Peyer's patch (tissue), 4 donors: Measurements from ENCODE around the gene POU3F3. TPM values are rescaled to one million over a fixed set of nuclear protein-coding genes. Genes with fewer than 3 reads are reported as not detected.

ENCODE experiments used
- DNase-seq, 3 donors: peaks; one replicate each; pipeline ENCODE4 v3.0.0-alpha.2; 2017 to 2019
- H3K27ac ChIP-seq, 4 donors: fragments of 200-600 bp; sonication (generic); one replicate each; pipeline ENCODE4 v1.5.1; 2016 to 2019
- H3K27me3 ChIP-seq, 2 donors: fragments of 200-600 bp; sonication (generic); one replicate each; pipeline ENCODE4 v1.5.1; 2019
- H3K36me3 ChIP-seq, 3 donors: fragments of 200-600 bp; sonication (generic); one replicate each; pipeline ENCODE4 v1.5.1; 2016 to 2019
- H3K4me1 ChIP-seq, 4 donors: fragments of 200-600 bp; sonication (generic); one replicate each; pipeline ENCODE4 v1.5.1; 2016 to 2019
- H3K4me3 ChIP-seq, 4 donors: fragments of 200-600 bp; sonication (generic); 1 replicate in 3 of 4; 2 replicates in 1 of 4; pipeline ENCODE4 v1.5.1; 2016 to 2019; ENCODE audit warnings: mild to moderate bottlenecking in 1 of 4
- H3K9me3 ChIP-seq, 4 donors: fragments of 200-600 bp; sonication (generic); one replicate each; pipeline ENCODE4 v1.5.1; 2016 to 2019; ENCODE audit warnings: mild to moderate bottlenecking in 1 of 4
- CTCF ChIP-seq, 6 experiments: fragments of 450-650 bp in 4 of 6; fragments of 200-600 bp in 2 of 6; sonication (generic) in 1 of 6; IDR thresholded peaks; one replicate each; pipeline ENCODE4 v1.5.1; 2017 to 2019; ENCODE audit warnings: antibody characterized with exemption in 6 of 6, mild to moderate bottlenecking in 3 of 6, moderate library complexity in 1 of 6
- POLR2A ChIP-seq, 2 donors: fragments of 450-650 bp; IDR thresholded peaks; one replicate each; pipeline ENCODE4 v1.5.1; 2017; ENCODE audit warnings: antibody characterized with exemption in 2 of 2, mild to moderate bottlenecking in 2 of 2, moderate library complexity in 2 of 2
- total RNA-seq, 4 donors: library from RNA; depleted of rRNA; stranded (reverse); fragments of >200 nt; gene quantifications; one replicate each; pipeline ENCODE4 v1.1.0, GENCODE V29; 2016

Gene POU3F3
- total RNA-seq, 4 donors from 2014 or later = 0.18 to 0.40 TPM; not detected in 2

GRCh38 chr2:104864280-104865095, 10.6 kb downstream of the POU3F3 start:
- no peaks in the 10 kb centered on the region for H3K36me3 ChIP-seq
- no peak overlapping the region for H3K27ac ChIP-seq
- DNase-seq = no peak
- peaks cover 0 to 17% (median 0%) of the 10 kb centered on the region in 4 donors for H3K4me1 ChIP-seq
- peaks cover 0 to 6% (median 0%) of the 10 kb centered on the region in 4 donors for H3K9me3 ChIP-seq
- H3K4me3 ChIP-seq = no peak overlapping the region
- TF ChIP-seq POLR2A (IDR thresholded peaks at IDR 0.05) = no peak
- TF ChIP-seq CTCF (IDR thresholded peaks at IDR 0.05) = no peak
- H3K27me3 ChIP-seq = peaks cover 0 to 55% of the 10 kb centered on the region in 2 donors

GRCh38 chr2:104865096-104865470, 11.2 kb downstream of the POU3F3 start:
- H3K36me3 ChIP-seq = no peaks in the 10 kb centered on the region
- H3K4me1 ChIP-seq = peaks cover 0 to 17% (median 0%) of the 10 kb centered on the region in 4 donors
- H3K9me3 ChIP-seq = peaks cover 0 to 6% (median 0%) of the 10 kb centered on the region in 4 donors

GRCh38 chr2:104866122-104866864, 12.4 kb downstream of the POU3F3 start:
- peaks cover 0 to 51% of the 10 kb centered on the region in 2 donors for H3K27me3 ChIP-seq
- no peak for TF ChIP-seq CTCF (IDR thresholded peaks at IDR 0.05)
- TF ChIP-seq POLR2A (IDR thresholded peaks at IDR 0.05) = no peak
- H3K4me1 ChIP-seq = peaks cover 0 to 17% (median 0%) of the 10 kb centered on the region in 4 donors
- no peak for DNase-seq
- H3K27ac ChIP-seq = no peak overlapping the region
- peaks cover 0 to 6% (median 0%) of the 10 kb centered on the region in 4 donors for H3K9me3 ChIP-seq
- H3K36me3 ChIP-seq = no peaks in the 10 kb centered on the region
- no peak overlapping the region for H3K4me3 ChIP-seq

More at GRCh38 chr2:104865096-104865470, 11.2 kb downstream of the POU3F3 start:
- no peak overlapping the region for H3K4me3 ChIP-seq
- H3K27ac ChIP-seq = no peak overlapping the region
- H3K27me3 ChIP-seq = peaks cover 0 to 55% of the 10 kb centered on the region in 2 donors
- no peak for DNase-seq
- TF ChIP-seq POLR2A (IDR thresholded peaks at IDR 0.05) (no peak), CTCF (IDR thresholded peaks at IDR 0.05) (no peak)

- DNase-seq = no peak
- TF ChIP-seq POLR2A (IDR thresholded peaks at IDR 0.05) (no peak), CTCF (IDR thresholded peaks at IDR 0.05) (no peak)
- Histone ChIP-seq H3K27me3 (peaks cover 0 to 47% of the 10 kb centered on the region in 2 donors), H3K4me3 (no peak overlapping the region), H3K36me3 (no peaks in the 10 kb centered on the region), H3K9me3 (peaks cover 0 to 6% (median 0%) of the 10 kb centered on the region in 4 donors), H3K27ac (no peak overlapping the region), H3K4me1 (peaks cover 0 to 19% (median 0%) of the 10 kb centered on the region in 4 donors)
Observed at GRCh38 chr2:104866883-104867812, 13.2 kb downstream of the POU3F3 start.
